ENCODE results near the gene ABCF3.

Gene ABCF3

GRCh38 chr3:184229394-184230080 lies 43.5 kb downstream of the ABCF3 start, which contains the start of gene VWA5B2:
VWA5B2 (plus strand) TSS chr3:184229585; CDS start chr3:184230529, 944 bp downstream.
- H3K27me3 ChIP-seq (ENCODE audit: control insufficient read depth in 2 of 2, insufficient read depth in 2 of 2, low read length in 2 of 2): peaks cover 42 to 46% of the 10 kb centered on the region in 2 donors
- H3K27ac ChIP-seq (ENCODE audit: low read depth in 2 of 2, low read length in 2 of 2): no peak within 1 kb of the TSS
- H3K4me1 ChIP-seq (ENCODE audit: control insufficient read depth in 2 of 2, insufficient read depth in 2 of 2, low read length in 2 of 2): peaks cover 11 to 17% of the 10 kb centered on the region in 2 donors
- H3K9me3 ChIP-seq (ENCODE audit: control insufficient read depth in 2 of 2, low read length in 2 of 2): no peaks in the 10 kb centered on the region
- no peaks in the 10 kb centered on the region for H3K36me3 ChIP-seq (ENCODE audit: control insufficient read depth in 2 of 2, insufficient read depth in 2 of 2, low read length in 2 of 2)
- H3K4me3 ChIP-seq (ENCODE audit: low read length in 2 of 2): peak within 1 kb of the TSS; percentile 50 to 55
- H3K9ac ChIP-seq (ENCODE audit: low read depth in 1 of 2, low read length in 2 of 2): peak within 1 kb of the TSS in 1 of 2 donors; percentile 11

GRCh38 chr3:184230081-184230602 lies 44.1 kb downstream of the ABCF3 start:
- Histone ChIP-seq H3K9ac (ENCODE audit: low read depth in 1 of 2, low read length in 2 of 2) (peak overlapping the region in 1 of 2 donors; percentile 11), H3K4me3 (ENCODE audit: low read length in 2 of 2) (peak overlapping the region; percentile 18 to 50), H3K27ac (ENCODE audit: low read depth in 2 of 2, low read length in 2 of 2) (no peak overlapping the region), H3K27me3 (ENCODE audit: control insufficient read depth in 2 of 2, insufficient read depth in 2 of 2, low read length in 2 of 2) (peaks cover 42 to 46% of the 10 kb centered on the region in 2 donors), H3K9me3 (ENCODE audit: control insufficient read depth in 2 of 2, low read length in 2 of 2) (no peaks in the 10 kb centered on the region), H3K36me3 (ENCODE audit: control insufficient read depth in 2 of 2, insufficient read depth in 2 of 2, low read length in 2 of 2) (no peaks in the 10 kb centered on the region), H3K4me1 (ENCODE audit: control insufficient read depth in 2 of 2, insufficient read depth in 2 of 2, low read length in 2 of 2) (peaks cover 11 to 17% of the 10 kb centered on the region in 2 donors)

GRCh38 chr3:184230603-184231528 lies 44.9 kb downstream of the ABCF3 start:
- no peak overlapping the region for H3K27ac ChIP-seq (ENCODE audit: low read depth in 2 of 2, low read length in 2 of 2)
- peak overlapping the region in 1 of 2 donors; percentile 18 for H3K4me3 ChIP-seq (ENCODE audit: low read length in 2 of 2)
- peak overlapping the region in 1 of 2 donors; percentile 11 for H3K9ac ChIP-seq (ENCODE audit: low read depth in 1 of 2, low read length in 2 of 2)
- H3K27me3 ChIP-seq (ENCODE audit: control insufficient read depth in 2 of 2, insufficient read depth in 2 of 2, low read length in 2 of 2): peaks cover 42 to 46% of the 10 kb centered on the region in 2 donors
- no peaks in the 10 kb centered on the region for H3K9me3 ChIP-seq (ENCODE audit: control insufficient read depth in 2 of 2, low read length in 2 of 2)
- no peaks in the 10 kb centered on the region for H3K36me3 ChIP-seq (ENCODE audit: control insufficient read depth in 2 of 2, insufficient read depth in 2 of 2, low read length in 2 of 2)
- peaks cover 11 to 17% of the 10 kb centered on the region in 2 donors for H3K4me1 ChIP-seq (ENCODE audit: control insufficient read depth in 2 of 2, insufficient read depth in 2 of 2, low read length in 2 of 2)

- no peak overlapping the region for H3K4me3 ChIP-seq (ENCODE audit: low read length in 2 of 2)
- no peaks in the 10 kb centered on the region for H3K36me3 ChIP-seq (ENCODE audit: control insufficient read depth in 2 of 2, insufficient read depth in 2 of 2, low read length in 2 of 2)
- no peak overlapping the region for H3K9ac ChIP-seq (ENCODE audit: low read depth in 1 of 2, low read length in 2 of 2)
- peaks cover 11 to 17% of the 10 kb centered on the region in 2 donors for H3K4me1 ChIP-seq (ENCODE audit: control insufficient read depth in 2 of 2, insufficient read depth in 2 of 2, low read length in 2 of 2)
- H3K9me3 ChIP-seq (ENCODE audit: control insufficient read depth in 2 of 2, low read length in 2 of 2): no peaks in the 10 kb centered on the region
- peaks cover 42 to 46% of the 10 kb centered on the region in 2 donors for H3K27me3 ChIP-seq (ENCODE audit: control insufficient read depth in 2 of 2, insufficient read depth in 2 of 2, low read length in 2 of 2)
- H3K27ac ChIP-seq (ENCODE audit: low read depth in 2 of 2, low read length in 2 of 2): no peak overlapping the region
Observed at GRCh38 chr3:184231671-184232070, 45.7 kb downstream of the ABCF3 start.

- no peaks in the 10 kb centered on the region for H3K36me3 ChIP-seq (ENCODE audit: control insufficient read depth in 2 of 2, insufficient read depth in 2 of 2, low read length in 2 of 2)
- H3K9ac ChIP-seq (ENCODE audit: low read depth in 1 of 2, low read length in 2 of 2): no peak overlapping the region
- peaks cover 11 to 17% of the 10 kb centered on the region in 2 donors for H3K4me1 ChIP-seq (ENCODE audit: control insufficient read depth in 2 of 2, insufficient read depth in 2 of 2, low read length in 2 of 2)
- peaks cover 34 to 37% of the 10 kb centered on the region in 2 donors for H3K27me3 ChIP-seq (ENCODE audit: control insufficient read depth in 2 of 2, insufficient read depth in 2 of 2, low read length in 2 of 2)
- H3K27ac ChIP-seq (ENCODE audit: low read depth in 2 of 2, low read length in 2 of 2): no peak overlapping the region
- H3K4me3 ChIP-seq (ENCODE audit: low read length in 2 of 2): no peak overlapping the region
- H3K9me3 ChIP-seq (ENCODE audit: control insufficient read depth in 2 of 2, low read length in 2 of 2): no peaks in the 10 kb centered on the region
Observed at GRCh38 chr3:184233127-184233843, 47.3 kb downstream of the ABCF3 start.

GRCh38 chr3:184234224-184234623 lies 48.2 kb downstream of the ABCF3 start:
- Histone ChIP-seq H3K9ac (ENCODE audit: low read depth in 1 of 2, low read length in 2 of 2) (no peak overlapping the region), H3K4me1 (ENCODE audit: control insufficient read depth in 2 of 2, insufficient read depth in 2 of 2, low read length in 2 of 2) (peaks cover 11 to 16% of the 10 kb centered on the region in 2 donors), H3K27me3 (ENCODE audit: control insufficient read depth in 2 of 2, insufficient read depth in 2 of 2, low read length in 2 of 2) (peaks cover 27 to 29% of the 10 kb centered on the region in 2 donors)

GRCh38 chr3:184234671-184235380 lies 48.8 kb downstream of the ABCF3 start:
- Histone ChIP-seq H3K27me3 (ENCODE audit: control insufficient read depth in 2 of 2, insufficient read depth in 2 of 2, low read length in 2 of 2) (peaks cover 22 to 26% of the 10 kb centered on the region in 2 donors), H3K4me3 (ENCODE audit: low read length in 2 of 2) (no peak overlapping the region), H3K36me3 (ENCODE audit: control insufficient read depth in 2 of 2, insufficient read depth in 2 of 2, low read length in 2 of 2) (no peaks in the 10 kb centered on the region), H3K27ac (ENCODE audit: low read depth in 2 of 2, low read length in 2 of 2) (no peak overlapping the region), H3K9ac (ENCODE audit: low read depth in 1 of 2, low read length in 2 of 2) (no peak overlapping the region), H3K9me3 (ENCODE audit: control insufficient read depth in 2 of 2, low read length in 2 of 2) (no peaks in the 10 kb centered on the region), H3K4me1 (ENCODE audit: control insufficient read depth in 2 of 2, insufficient read depth in 2 of 2, low read length in 2 of 2) (peaks cover 6 to 10% of the 10 kb centered on the region in 2 donors)

More at GRCh38 chr3:184234224-184234623, 48.2 kb downstream of the ABCF3 start:
- H3K4me3 ChIP-seq (ENCODE audit: low read length in 2 of 2): no peak overlapping the region
- no peaks in the 10 kb centered on the region for H3K9me3 ChIP-seq (ENCODE audit: control insufficient read depth in 2 of 2, low read length in 2 of 2)
- no peak overlapping the region for H3K27ac ChIP-seq (ENCODE audit: low read depth in 2 of 2, low read length in 2 of 2)
- no peaks in the 10 kb centered on the region for H3K36me3 ChIP-seq (ENCODE audit: control insufficient read depth in 2 of 2, insufficient read depth in 2 of 2, low read length in 2 of 2)

GRCh38 chr3:184235381-184236032 lies 49.5 kb downstream of the ABCF3 start:
- Histone ChIP-seq H3K36me3 (ENCODE audit: control insufficient read depth in 2 of 2, insufficient read depth in 2 of 2, low read length in 2 of 2) (no peaks in the 10 kb centered on the region), H3K4me3 (ENCODE audit: low read length in 2 of 2) (no peak overlapping the region), H3K27ac (ENCODE audit: low read depth in 2 of 2, low read length in 2 of 2) (no peak overlapping the region), H3K9ac (ENCODE audit: low read depth in 1 of 2, low read length in 2 of 2) (no peak overlapping the region), H3K9me3 (ENCODE audit: control insufficient read depth in 2 of 2, low read length in 2 of 2) (no peaks in the 10 kb centered on the region), H3K4me1 (ENCODE audit: control insufficient read depth in 2 of 2, insufficient read depth in 2 of 2, low read length in 2 of 2) (peaks cover 0 to 4% of the 10 kb centered on the region in 2 donors), H3K27me3 (ENCODE audit: control insufficient read depth in 2 of 2, insufficient read depth in 2 of 2, low read length in 2 of 2) (peaks cover 17 to 25% of the 10 kb centered on the region in 2 donors)

- H3K27me3 ChIP-seq (ENCODE audit: control insufficient read depth in 2 of 2, insufficient read depth in 2 of 2, low read length in 2 of 2): peaks cover 13 to 20% of the 10 kb centered on the region in 2 donors
- no peaks in the 10 kb centered on the region for H3K36me3 ChIP-seq (ENCODE audit: control insufficient read depth in 2 of 2, insufficient read depth in 2 of 2, low read length in 2 of 2)
- no peak overlapping the region for H3K4me3 ChIP-seq (ENCODE audit: low read length in 2 of 2)
- peaks cover 0 to 3% of the 10 kb centered on the region in 2 donors for H3K4me1 ChIP-seq (ENCODE audit: control insufficient read depth in 2 of 2, insufficient read depth in 2 of 2, low read length in 2 of 2)
- H3K27ac ChIP-seq (ENCODE audit: low read depth in 2 of 2, low read length in 2 of 2): no peak overlapping the region
- H3K9ac ChIP-seq (ENCODE audit: low read depth in 1 of 2, low read length in 2 of 2): no peak overlapping the region
- H3K9me3 ChIP-seq (ENCODE audit: control insufficient read depth in 2 of 2, low read length in 2 of 2): no peaks in the 10 kb centered on the region
Observed at GRCh38 chr3:184236033-184236410, 50.0 kb downstream of the ABCF3 start.
